Measurements from ENCODE around the gene TMEM88.

- no peak for TF ChIP-seq CTCF (IDR thresholded peaks at IDR 0.05)
- TF ChIP-seq EZH2 (IDR thresholded peaks at IDR 0.05): no peak
These were observed 29.0 kb downstream of the TMEM88 start for GRCh38 chr17:7883781-7884386.

Data from neural progenitor cell (in vitro differentiated cells).